H54 (cell line): ENCODE measurements around the gene COX4I2.

Experiments
- DNase-seq: peaks from one replicate; pipeline ENCODE4 v3.0.0; 2011; ENCODE audit warnings: low spot score, mixed read lengths; ENCODE audit not compliant: insufficient read length
- FAIRE-seq: peaks from 3 replicates; lab custom pipeline; 2011; peaks lifted over from hg19 to GRCh38; lab: Jason Lieb, UNC
- POLR2A ChIP-seq: IDR thresholded peaks from 2 replicates; pipeline ENCODE4 v1.6.1; 2011; ENCODE audit warnings: low read depth, mild to moderate bottlenecking, low read length

COX4I2 gene

DNA sequence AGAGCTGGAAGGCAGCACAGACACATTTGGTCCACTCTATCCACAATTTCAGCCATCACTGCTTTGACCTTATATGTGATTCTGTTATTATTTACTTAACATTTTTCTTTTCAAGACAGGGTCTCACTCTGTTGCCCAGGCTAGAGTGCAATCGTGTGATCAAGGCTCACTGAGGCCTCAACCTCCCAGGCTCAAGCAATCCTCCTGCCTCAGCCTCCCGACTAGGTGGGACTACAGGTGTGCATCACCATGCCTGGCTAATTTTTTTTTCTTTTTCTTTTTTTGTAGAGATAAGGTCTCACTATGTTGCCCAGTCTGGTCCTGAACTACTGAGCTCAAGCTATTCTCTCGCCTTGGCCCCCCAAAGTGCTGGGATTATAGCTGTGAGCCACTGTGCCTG, 44.6 kb downstream of the COX4I2 start:
- DNase-seq (no peak), FAIRE-seq (no peak)
- TF ChIP-seq POLR2A = no peak

DNA sequence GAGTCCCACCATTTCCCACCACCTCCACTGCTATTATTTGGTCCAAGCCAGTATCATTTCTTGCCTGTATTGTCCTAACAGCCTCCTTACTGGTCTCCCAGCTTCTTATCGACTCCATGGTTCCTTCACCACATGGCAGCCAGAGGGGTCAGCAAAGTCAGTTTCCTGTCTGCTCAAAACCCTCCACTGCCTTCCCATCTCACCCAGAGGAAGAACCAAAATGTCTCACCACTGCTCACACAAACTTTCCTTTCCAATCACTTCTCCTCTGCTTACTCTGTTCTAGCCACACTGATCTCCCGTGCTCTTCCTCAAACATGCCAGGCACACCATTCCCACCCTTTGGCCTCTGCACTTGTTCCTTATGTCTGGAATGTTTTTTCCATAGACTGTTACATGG, 45.2 kb downstream of the COX4I2 start:
- TF ChIP-seq POLR2A = no peak
- no peak for FAIRE-seq
- no peak for DNase-seq

DNA sequence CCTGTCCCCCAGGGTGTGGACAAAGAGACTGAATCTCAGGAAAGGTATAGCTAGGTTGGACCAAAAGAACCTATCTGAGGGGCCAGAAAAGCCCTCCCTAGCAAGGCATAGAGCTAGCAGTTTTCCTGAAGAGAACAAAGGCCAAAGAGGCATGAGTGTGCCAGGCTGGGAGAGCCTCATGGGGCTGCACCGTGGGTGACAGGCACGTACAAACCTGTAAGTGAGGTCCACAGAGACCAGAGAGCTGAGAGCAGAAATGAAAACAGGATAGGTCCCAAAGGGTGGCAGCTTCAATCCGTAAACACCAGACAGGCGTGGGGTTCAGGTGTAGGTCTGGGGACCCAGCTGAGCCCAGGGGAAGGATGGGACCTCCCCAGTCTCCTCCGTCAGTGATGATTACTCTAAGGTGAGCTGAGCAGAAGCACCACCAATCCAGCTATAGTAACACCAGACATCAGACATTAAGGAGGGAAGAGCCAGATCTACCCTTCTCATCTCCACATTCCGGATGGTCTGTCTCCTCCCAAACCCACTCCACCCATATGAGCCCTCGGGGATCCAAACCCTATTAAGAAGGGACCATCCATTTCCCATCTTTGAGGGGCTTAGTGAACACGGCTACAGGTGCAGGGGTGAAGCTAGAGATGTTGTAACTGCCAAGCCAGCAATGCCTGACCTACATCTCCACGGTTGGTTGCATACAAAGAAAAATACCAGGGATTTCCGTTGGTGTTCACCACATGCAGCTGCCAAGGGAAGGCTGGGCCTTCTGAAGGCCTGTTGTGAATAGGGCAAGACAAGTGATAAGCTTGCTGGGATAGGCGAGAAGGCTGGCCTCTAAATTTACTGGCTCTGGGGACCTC, 46.7 kb downstream of the COX4I2 start:
- DNase-seq (no peak), FAIRE-seq (no peak)
- TF ChIP-seq POLR2A = no peak

DNA sequence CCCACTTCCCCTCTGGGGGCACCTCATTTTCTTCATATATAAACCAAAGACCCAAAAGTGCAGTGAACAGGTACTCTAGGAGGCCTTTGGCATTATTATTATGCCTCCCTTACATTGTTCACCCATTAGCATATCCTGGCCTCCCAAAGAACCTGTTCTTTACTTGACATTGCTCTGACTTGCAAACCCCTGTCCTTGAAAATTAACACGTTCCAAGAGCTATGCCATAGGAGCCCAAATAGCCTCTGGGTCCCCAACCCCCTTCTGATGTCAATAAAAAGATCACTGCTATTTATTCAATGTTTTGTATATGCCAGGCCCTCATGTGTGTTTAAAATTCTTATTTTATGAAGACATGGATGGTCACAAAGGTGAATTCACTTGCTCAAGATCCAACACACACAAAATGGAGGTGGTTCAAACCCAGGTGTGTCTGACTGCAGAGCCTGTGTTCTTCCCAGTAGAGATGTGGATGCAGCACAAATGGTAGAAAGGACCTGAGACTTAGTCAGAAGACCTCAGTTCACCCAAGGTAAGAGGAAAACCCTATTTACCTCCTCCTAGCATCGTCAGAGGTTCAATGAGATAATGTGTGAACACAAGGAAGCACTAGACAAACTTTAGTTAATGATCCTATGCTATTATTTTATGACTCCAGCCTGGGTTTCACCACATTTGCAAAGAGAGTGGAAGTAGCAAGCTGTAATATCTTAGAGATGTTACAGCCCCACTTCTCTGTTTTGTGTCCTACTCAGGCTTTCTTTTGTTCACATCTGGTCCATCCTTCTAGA, 48.3 kb downstream of the COX4I2 start:
- TF ChIP-seq POLR2A = no peak
- DNase-seq (no peak), FAIRE-seq (no peak)

DNA sequence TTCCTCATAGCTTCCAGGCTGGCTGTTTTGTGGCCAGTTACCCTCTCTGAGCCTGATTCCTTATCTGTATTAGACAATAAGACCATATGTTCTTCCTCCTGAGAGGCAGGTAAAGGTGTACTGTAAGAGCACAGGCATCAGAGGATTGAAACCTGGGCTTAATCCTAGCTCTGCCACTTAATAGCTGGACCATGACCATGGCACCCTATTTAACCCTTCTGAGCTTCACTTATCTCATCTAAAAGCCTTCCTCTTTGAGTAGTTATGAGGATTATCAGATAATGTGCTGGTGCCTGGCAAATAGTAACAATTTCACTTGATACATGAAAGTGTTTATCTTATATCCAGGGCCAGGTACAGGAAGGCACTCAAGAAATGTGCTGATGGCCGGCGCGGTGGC, 50.1 kb downstream of the COX4I2 start:
- no peak for DNase-seq
- FAIRE-seq = no peak
- no peak for TF ChIP-seq POLR2A

DNA sequence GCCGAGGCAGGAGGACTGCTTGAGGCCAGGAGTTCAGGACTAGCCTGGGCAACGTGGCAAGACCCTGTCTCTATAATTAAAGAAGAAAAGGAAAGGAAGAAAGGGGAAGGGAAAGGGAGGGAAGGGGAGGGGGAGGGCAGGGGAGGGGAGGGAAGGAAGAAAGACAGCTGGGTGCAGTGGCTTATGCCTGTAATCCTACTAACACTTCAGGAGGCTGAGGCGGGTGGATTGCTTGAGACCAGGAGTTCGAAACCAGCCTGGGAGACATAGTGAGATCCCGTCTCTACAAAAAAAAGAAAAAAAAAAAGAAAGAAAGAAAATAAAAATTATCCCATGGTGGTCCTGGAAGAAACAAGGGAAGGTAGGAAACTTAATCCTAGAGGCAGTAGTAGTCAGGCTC, 51.4 kb downstream of the COX4I2 start:
- FAIRE-seq = no peak
- DNase-seq = no peak
- TF ChIP-seq POLR2A = no peak

DNA sequence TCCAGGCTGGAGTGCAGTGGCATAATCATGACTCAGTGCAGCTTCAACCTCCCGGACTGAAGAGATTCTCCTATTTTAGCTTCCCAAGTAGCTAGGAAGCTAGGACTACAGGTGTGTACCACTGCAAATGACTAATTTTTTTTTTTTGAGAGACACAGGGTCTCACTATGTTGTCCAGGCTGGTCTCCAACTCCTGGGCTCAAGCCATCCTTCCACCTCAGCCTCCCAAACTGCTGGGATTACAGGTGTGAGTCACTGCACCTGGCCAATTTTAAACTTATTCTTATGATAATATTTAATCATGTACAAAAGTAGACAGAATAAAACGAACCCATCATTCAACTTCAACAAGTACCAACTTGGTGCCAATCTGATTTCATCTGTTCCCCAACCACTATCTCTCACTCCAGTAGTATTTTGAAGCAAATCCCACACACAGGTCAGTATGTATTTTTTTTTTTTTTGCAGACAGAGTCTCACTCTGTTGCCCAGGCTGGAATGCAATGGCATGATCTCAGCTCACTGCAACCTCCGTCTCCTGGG, 52.5 kb downstream of the COX4I2 start:
- FAIRE-seq = no peak

DNA sequence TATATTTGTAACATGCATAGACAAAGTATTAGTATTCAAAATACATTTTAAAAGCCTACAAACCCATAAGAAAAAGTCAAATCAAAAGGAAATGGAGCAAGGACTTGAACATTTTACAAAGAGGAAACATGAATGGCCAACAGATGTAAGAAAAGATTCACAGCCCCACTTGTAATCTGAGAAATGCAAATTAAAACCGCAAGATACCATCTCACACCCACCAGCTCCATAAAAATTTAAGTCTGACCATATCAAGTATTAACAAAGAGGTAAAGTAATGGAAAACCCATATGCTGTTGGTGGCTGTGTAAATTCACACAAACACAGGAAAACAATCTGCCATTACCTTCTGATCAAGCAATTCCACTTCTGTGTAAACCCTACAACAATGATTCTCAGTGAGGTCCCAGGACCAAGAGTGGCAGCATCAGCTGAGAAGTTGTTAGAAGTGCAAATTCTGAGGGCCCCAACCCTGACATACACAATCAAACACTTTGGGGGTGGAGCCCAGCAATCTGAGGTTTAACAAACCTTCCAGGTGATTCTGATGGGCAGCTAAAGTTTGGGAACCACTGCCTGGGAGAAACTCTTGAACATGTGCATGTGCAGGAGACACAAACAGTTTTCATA, 54.0 kb downstream of the COX4I2 start:
- no peak for TF ChIP-seq POLR2A
- DNase-seq (no peak), FAIRE-seq (no peak)

More for the DNA sequence above, 52.5 kb downstream of the COX4I2 start:
- TF ChIP-seq POLR2A = no peak
- no peak for DNase-seq

DNA sequence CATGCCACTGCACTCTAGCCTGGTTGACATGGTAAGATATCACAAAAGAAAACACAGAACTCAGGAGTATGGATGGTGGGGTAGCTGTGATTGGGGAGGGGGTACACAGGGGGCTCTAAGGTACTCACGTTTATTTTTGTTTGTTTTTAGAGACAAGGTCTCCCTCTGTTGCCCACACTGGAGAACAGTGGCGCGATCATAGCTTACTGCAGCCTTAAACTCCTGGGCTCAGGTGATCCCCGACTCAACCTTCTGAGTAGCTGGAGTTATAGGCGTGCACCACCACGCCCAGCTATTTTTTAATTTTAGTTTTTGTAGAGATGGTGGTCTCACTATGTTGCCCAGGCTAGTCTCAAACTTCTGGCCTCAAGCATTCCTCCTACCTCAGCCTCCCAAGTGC, 55.7 kb downstream of the COX4I2 start:
- FAIRE-seq = no peak
- no peak for TF ChIP-seq POLR2A
- no peak for DNase-seq

DNA sequence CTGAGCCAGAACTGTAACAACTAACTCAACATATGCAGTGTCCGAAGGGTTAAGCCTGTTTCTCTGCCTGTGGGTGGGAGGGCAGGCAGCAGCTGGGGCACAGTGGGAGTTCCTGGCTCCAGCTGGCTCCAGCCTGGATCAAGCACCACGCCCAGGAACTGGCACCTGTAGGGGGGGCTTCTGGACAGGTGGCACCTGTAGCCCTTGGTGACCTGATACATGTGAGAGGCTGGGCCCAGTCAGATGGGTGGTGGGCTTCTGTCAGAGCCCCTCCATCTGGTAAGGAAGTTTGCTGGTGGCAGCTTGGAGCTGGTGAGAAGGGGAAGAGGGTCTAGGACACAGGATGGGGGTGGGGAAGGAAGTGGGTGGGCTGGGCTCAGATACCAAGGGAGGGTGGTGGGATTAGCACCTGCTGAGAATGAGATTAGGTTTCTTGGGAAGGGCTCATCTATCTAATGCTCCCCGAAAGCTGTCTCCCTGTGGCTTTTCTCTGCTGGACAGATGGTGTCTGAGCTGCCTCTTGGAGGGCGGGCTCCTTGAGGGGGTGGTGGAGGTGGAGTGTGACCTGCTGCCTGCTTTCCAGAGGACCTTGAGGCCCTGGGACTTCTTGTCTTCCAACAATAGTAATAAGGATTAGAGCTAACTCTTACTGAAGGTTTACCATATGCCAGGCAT, 56.4 kb downstream of the COX4I2 start:
- DNase-seq (no peak), FAIRE-seq (no peak)
- no peak for TF ChIP-seq POLR2A
